H9 (cell line): ENCODE measurements around the gene RNF31. TPM values are rescaled to one million over a fixed set of nuclear protein-coding genes. Genes with fewer than 3 reads are reported as not detected.

Experiments used
- DNase-seq: peaks from one replicate; pipeline ENCODE4 v3.0.0-alpha.2; 2017
- H2AFZ ChIP-seq: one replicate; pipeline ENCODE4 v1.6.1; 2013; ENCODE audit warnings: mild to moderate bottlenecking, low read length, control low read depth, moderate library complexity
- H2AK5ac ChIP-seq: 2 replicates; pipeline ENCODE4 v1.6.1; 2013; ENCODE audit warnings: low read length, control low read depth, mixed read lengths; ENCODE audit not compliant: insufficient read length
- H2BK120ac ChIP-seq: one replicate; pipeline ENCODE4 v1.6.1; 2013; ENCODE audit warnings: low read depth, mild to moderate bottlenecking, low read length, control low read depth, inconsistent platforms; ENCODE audit not compliant: poor library complexity, severe bottlenecking
- H2BK12ac ChIP-seq: 2 replicates; pipeline ENCODE4 v1.6.1; 2013; ENCODE audit warnings: low read length, control low read depth, mixed read lengths, low read depth; ENCODE audit not compliant: insufficient read length
- H2BK15ac ChIP-seq: 2 replicates; pipeline ENCODE4 v1.6.1; 2013; ENCODE audit warnings: low read depth, low read length, control low read depth
- H2BK20ac ChIP-seq: one replicate; pipeline ENCODE4 v1.6.1; 2013; ENCODE audit warnings: low read depth, mild to moderate bottlenecking, low read length, control low read depth, inconsistent platforms; ENCODE audit not compliant: poor library complexity, severe bottlenecking
- H2BK5ac ChIP-seq: 2 replicates; pipeline ENCODE4 v1.6.1; 2013; ENCODE audit warnings: low read length, control low read depth, mixed read lengths; ENCODE audit not compliant: insufficient read length
- H3K14ac ChIP-seq: 2 replicates; pipeline ENCODE4 v1.6.1; 2013; ENCODE audit warnings: low read length, control low read depth; ENCODE audit not compliant: insufficient read depth
- H3K18ac ChIP-seq: 2 replicates; pipeline ENCODE4 v1.6.1; 2013; ENCODE audit warnings: low read depth, mild to moderate bottlenecking, mixed read lengths, low read length, control low read depth; ENCODE audit not compliant: insufficient read length
- H3K23ac ChIP-seq: 2 replicates; pipeline ENCODE4 v1.6.1; 2013; ENCODE audit warnings: low read length, control low read depth, mixed read lengths, low read depth; ENCODE audit not compliant: insufficient read length
- H3K23me2 ChIP-seq: 2 replicates; pipeline ENCODE4 v1.6.1; 2013; ENCODE audit warnings: low read depth, mild to moderate bottlenecking, mixed read lengths, low read length, control low read depth; ENCODE audit not compliant: insufficient read length, poor library complexity, severe bottlenecking
- H3K27ac ChIP-seq: 2 replicates; pipeline ENCODE4 v1.5.1; 2013; ENCODE audit warnings: low read length, control low read depth, mixed read lengths, low read depth; ENCODE audit not compliant: insufficient read length
- H3K27me3 ChIP-seq: 2 replicates; pipeline ENCODE4 v1.6.1; 2013; ENCODE audit warnings: low read length, control low read depth, inconsistent platforms; ENCODE audit not compliant: insufficient read depth
- H3K4ac ChIP-seq: 2 replicates; pipeline ENCODE4 v1.6.1; 2013; ENCODE audit warnings: low read depth, mild to moderate bottlenecking, control low read depth, inconsistent platforms, low read length, moderate library complexity
- H3K4me1 ChIP-seq: 2 replicates; pipeline ENCODE4 v1.6.1; 2013; ENCODE audit warnings: low read length, control low read depth, inconsistent platforms; ENCODE audit not compliant: insufficient read depth
- H3K4me2 ChIP-seq: 2 replicates; pipeline ENCODE4 v1.6.1; 2013; ENCODE audit warnings: low read length, control low read depth, mixed read lengths; ENCODE audit not compliant: insufficient read length, insufficient read depth
- H3K56ac ChIP-seq: 2 replicates; pipeline ENCODE4 v1.6.1; 2013; ENCODE audit warnings: low read depth, mild to moderate bottlenecking, mixed read lengths, low read length, control low read depth; ENCODE audit not compliant: insufficient read length
- H3K79me1 ChIP-seq: 2 replicates; pipeline ENCODE4 v1.6.1; 2013; ENCODE audit warnings: low read depth, mild to moderate bottlenecking, moderate library complexity, low read length, control low read depth, inconsistent platforms; ENCODE audit not compliant: insufficient read depth, poor library complexity, severe bottlenecking
- H3K79me2 ChIP-seq: 2 replicates; pipeline ENCODE4 v1.6.1; 2013; ENCODE audit warnings: low read length, control low read depth, inconsistent platforms; ENCODE audit not compliant: insufficient read depth
- H3K9ac ChIP-seq: 2 replicates; pipeline ENCODE4 v1.6.1; 2013; ENCODE audit warnings: low read length, control low read depth, mixed read lengths; ENCODE audit not compliant: insufficient read length; ENCODE audit errors: extremely low read depth
- H3K9me3 ChIP-seq: one replicate; pipeline ENCODE4 v1.6.1; 2013; ENCODE audit warnings: low read depth, low read length, inconsistent platforms; ENCODE audit not compliant: control insufficient read depth
- H3T11ph ChIP-seq: one replicate; pipeline ENCODE4 v1.6.1; 2013; ENCODE audit warnings: mild to moderate bottlenecking, low read length, control low read depth, inconsistent platforms
- H4K20me1 ChIP-seq: one replicate; pipeline ENCODE4 v1.6.1; 2013; ENCODE audit not compliant: control insufficient read depth, insufficient read length, insufficient read depth
- H4K5ac ChIP-seq: 2 replicates; pipeline ENCODE4 v1.6.1; 2013; ENCODE audit warnings: low read depth, mild to moderate bottlenecking, mixed read lengths, low read length, control low read depth; ENCODE audit not compliant: insufficient read length
- H4K8ac ChIP-seq: replicated peaks from 2 replicates; pipeline ENCODE4 v1.6.1; 2013; ENCODE audit warnings: low read length, control low read depth, mixed read lengths, low read depth; ENCODE audit not compliant: insufficient read length
- H4K91ac ChIP-seq: 2 replicates; pipeline ENCODE4 v1.6.1; 2013; ENCODE audit warnings: low read depth, mild to moderate bottlenecking, moderate library complexity, mixed read lengths, low read length, control low read depth; ENCODE audit not compliant: insufficient read length
- H3K27ac Mint-ChIP-seq, 3 experiments: 2 replicates in 2 of 3; 3 replicates in 1 of 3; pipeline ENCODE4 v1.8.0; 2020 to 2021; ENCODE audit warnings: mixed read lengths in 3 of 3, mild to moderate bottlenecking in 1 of 3, moderate library complexity in 1 of 3
- H3K27me3 Mint-ChIP-seq: 2 replicates; pipeline ENCODE4 v1.8.0; 2021; ENCODE audit warnings: low read depth, mild to moderate bottlenecking, moderate library complexity, mixed read lengths
- H3K36me3 Mint-ChIP-seq, 3 experiments: 2 replicates in 2 of 3; 3 replicates in 1 of 3; pipeline ENCODE4 v1.8.0; 2020 to 2021; ENCODE audit warnings: low read depth in 3 of 3, mixed read lengths in 3 of 3; ENCODE audit not compliant: insufficient read depth in 1 of 3
- H3K4me1 Mint-ChIP-seq, 2 experiments: 2 replicates each; pipeline ENCODE4 v1.8.0; 2020; ENCODE audit warnings: mixed read lengths in 2 of 2
- H3K4me3 Mint-ChIP-seq, 2 experiments: 2 replicates in 1 of 2; 3 replicates in 1 of 2; pipeline ENCODE4 v1.8.0; 2020 to 2021; ENCODE audit warnings: mild to moderate bottlenecking in 2 of 2, mixed read lengths in 2 of 2, moderate library complexity in 1 of 2
- H3K9me3 Mint-ChIP-seq, 2 experiments: 2 replicates in 1 of 2; 3 replicates in 1 of 2; pipeline ENCODE4 v1.8.0; 2020; ENCODE audit warnings: mild to moderate bottlenecking in 2 of 2, mixed read lengths in 2 of 2, moderate library complexity in 1 of 2
- CTCF ChIP-seq: fragments of 200-600 bp; sonication (generic); conservative IDR thresholded peaks from 3 replicates; pipeline ENCODE4 v1.8.0; 2021; ENCODE audit warnings: antibody characterized with exemption, mild to moderate bottlenecking
- whole genome bisulfite sequencing: extraction: QIAGEN DNeasy Blood & Tissue Kit; methylation state at CpG from one replicate; pipeline ENCODE4 v1.1.7; 2013; ENCODE audit warnings: missing lambda C conversion rate, low lambda C conversion rate, mixed read lengths; ENCODE audit not compliant: insufficient read length; ENCODE audit errors: extremely low coverage; 5-methylcytosine and 5-hydroxymethylcytosine counted together
- total RNA-seq: library from RNA; stranded (reverse); gene quantifications from 2 replicates; pipeline ENCODE4 v1.2.1, GENCODE V29; 2021

The RNF31 gene
- total RNA-seq, 1 experiment from 2014 or later = 87.3 TPM

- no peak overlapping the region for H3K23ac ChIP-seq
- peak overlapping the region; percentile 36 for H3K27ac ChIP-seq
- DNase-seq = peak; percentile 89
- H3K9me3 ChIP-seq = no peaks in the 10 kb centered on the region
- H3K18ac ChIP-seq = no peak overlapping the region
- H3K4me3 Mint-ChIP-seq = peak overlapping the region; percentile 93 to 95
- H3K14ac ChIP-seq = no peak overlapping the region
- no peaks in the 10 kb centered on the region for H3K27me3 ChIP-seq
- H3K4ac ChIP-seq = no peak overlapping the region
- no peak overlapping the region for H2BK15ac ChIP-seq
- no peak overlapping the region for H4K8ac ChIP-seq
- H3K36me3 Mint-ChIP-seq = peaks cover 9 to 35% (median 25%) of the 10 kb centered on the region in 3 experiments; a peak in 6 of 7 replicates
- H3T11ph ChIP-seq = no peak overlapping the region
- peak overlapping the region; percentile 41 for H3K9ac ChIP-seq
- peak overlapping the region; percentile 76 for H3K4me2 ChIP-seq
- peaks cover 13 to 15% of the 10 kb centered on the region in 2 experiments for H3K4me1 Mint-ChIP-seq
- H3K27ac Mint-ChIP-seq = peak overlapping the region; percentile 93 to 100 (median 98); a peak in 6 of 7 replicates
- H4K91ac ChIP-seq = no peak overlapping the region
- TF ChIP-seq CTCF = no peak
- H4K5ac ChIP-seq = no peak overlapping the region
- no peaks in the 10 kb centered on the region for H3K79me2 ChIP-seq
- no peaks in the 10 kb centered on the region for H3K79me1 ChIP-seq
- no peak overlapping the region for H2BK12ac ChIP-seq
- no peak overlapping the region for H2BK120ac ChIP-seq
- H2AK5ac ChIP-seq = no peak overlapping the region
- H3K23me2 ChIP-seq = peaks cover 13% of the 10 kb centered on the region
- H2BK20ac ChIP-seq = no peak overlapping the region
- no peak overlapping the region for H2BK5ac ChIP-seq
- no peak overlapping the region for H3K56ac ChIP-seq
- H3K4me1 ChIP-seq = no peaks in the 10 kb centered on the region
- H3K9me3 Mint-ChIP-seq = no peaks in the 10 kb centered on the region; a peak in 1 of 5 replicates
- H2AFZ ChIP-seq = no peak overlapping the region
- WGBS = no CpG with 5 or more reads among the region's 42 CpGs
- peaks cover 3% of the 10 kb centered on the region; the same call in 1 of the 2 replicates for H3K27me3 Mint-ChIP-seq
- no peaks in the 10 kb centered on the region for H4K20me1 ChIP-seq
These were observed 33.3 kb upstream of the RNF31 start for GRCh38 chr14:24113801-24114531.
